ENCODE results near the gene TENT4A.
"Not testable (repeated sequence)": the region's sequence is repeated elsewhere in the genome, so short reads cannot be mapped to it uniquely, and the experiment has no call there.

DNA sequence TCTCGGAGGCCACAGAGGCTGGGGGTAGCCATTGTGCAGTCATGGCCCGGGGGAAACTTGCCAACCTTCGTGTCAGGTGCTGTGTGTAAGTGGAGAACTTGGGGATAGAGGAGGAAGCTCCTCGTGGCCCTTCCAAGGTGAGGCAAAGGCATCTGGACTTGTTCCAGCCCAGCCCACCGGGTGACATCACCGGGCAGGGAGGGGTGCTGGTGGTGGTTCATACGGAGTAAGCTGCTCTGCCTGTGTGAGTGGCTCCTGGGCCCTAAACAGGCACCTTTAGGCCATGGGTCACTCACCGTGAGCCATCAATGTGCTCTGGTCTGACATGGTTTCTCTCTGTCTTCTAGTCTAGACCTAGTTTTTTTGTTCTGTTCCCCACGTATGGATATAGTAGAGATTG lies 44.5 kb upstream of the TENT4A start:
- TF ChIP-seq, protein P1, sequence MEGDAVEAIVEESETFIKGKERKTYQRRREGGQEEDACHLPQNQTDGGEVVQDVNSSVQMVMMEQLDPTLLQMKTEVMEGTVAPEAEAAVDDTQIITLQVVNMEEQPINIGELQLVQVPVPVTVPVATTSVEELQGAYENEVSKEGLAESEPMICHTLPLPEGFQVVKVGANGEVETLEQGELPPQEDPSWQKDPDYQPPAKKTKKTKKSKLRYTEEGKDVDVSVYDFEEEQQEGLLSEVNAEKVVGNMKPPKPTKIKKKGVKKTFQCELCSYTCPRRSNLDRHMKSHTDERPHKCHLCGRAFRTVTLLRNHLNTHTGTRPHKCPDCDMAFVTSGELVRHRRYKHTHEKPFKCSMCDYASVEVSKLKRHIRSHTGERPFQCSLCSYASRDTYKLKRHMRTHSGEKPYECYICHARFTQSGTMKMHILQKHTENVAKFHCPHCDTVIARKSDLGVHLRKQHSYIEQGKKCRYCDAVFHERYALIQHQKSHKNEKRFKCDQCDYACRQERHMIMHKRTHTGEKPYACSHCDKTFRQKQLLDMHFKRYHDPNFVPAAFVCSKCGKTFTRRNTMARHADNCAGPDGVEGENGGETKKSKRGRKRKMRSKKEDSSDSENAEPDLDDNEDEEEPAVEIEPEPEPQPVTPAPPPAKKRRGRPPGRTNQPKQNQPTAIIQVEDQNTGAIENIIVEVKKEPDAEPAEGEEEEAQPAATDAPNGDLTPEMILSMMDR (conservative IDR thresholded peaks at IDR 0.05), result not testable (repeated sequence)
- not testable (repeated sequence) for TF ChIP-seq ZFX (IDR thresholded peaks at IDR 0.05)

Data from C4-2B (cell line).